GM19467 (cell line): ENCODE results near the gene RELA.

Experiments used
- ATAC-seq: cut with Tn5 transposase; IDR thresholded peaks from one replicate; pipeline ENCODE4 v1.9.1; 2021; ENCODE audit warnings: mild to moderate bottlenecking, moderate library complexity; ENCODE audit not compliant: unreplicated experiment

RELA gene

GRCh38 chr11:65634440-65634839 is 28.3 kb downstream of the RELA start:
- no peak for ATAC-seq

DNA sequence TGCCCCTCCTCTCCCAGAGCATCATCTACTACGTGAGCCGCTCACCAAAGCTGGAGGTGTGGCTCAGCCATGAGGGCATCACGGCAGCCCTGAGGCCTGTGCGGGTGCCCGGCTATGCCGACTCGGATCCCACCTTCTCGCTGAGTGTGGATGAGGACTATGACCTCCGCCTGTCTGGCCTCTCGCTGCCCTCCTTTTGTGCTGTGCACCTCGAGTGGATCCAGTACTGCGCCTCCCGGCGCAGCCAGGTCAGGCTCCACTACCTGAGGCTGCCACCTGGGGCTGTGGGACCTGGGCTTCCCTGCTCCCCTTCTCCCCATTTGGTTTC is 28.6 kb downstream of the RELA start:
- no peak for ATAC-seq

DNA sequence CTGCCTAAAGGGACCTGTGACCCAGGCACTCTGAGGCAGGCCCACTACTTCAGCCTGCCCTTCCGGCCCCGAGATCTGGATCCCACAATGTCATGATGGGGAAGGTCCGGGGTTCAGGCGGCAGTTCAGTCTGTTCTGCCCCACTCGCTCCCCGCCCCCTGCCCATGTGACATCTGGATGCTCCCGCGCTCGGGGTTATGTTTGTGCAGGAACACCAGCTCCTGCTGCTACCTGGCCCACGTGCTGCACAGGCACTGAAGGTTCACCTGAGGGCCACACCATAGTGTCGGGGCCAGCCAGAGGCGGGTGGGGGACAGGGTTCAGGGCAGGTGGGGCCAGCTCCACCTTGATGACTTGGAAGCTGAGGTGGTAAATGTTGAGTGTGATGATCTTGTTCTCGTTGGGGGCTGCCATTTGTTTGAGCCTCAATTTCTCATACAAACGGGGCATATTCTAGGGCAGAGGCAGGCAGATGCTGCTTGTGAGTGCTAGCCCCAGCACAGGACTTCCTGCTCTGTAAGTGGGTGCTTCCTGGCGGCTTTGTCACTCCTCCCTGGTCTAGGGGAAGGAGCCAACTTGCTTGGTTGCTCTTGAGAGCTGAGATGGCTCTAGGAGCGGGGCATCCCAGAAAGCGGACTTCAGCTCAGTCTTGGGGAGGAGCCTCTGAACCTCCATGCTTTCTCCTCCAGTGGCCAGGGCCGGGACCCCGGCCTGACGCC is 29.2 kb downstream of the RELA start:
- ATAC-seq, result no peak

- no peak for ATAC-seq
Observed at GRCh38 chr11:65630215-65630614, 32.5 kb downstream of the RELA start.

GRCh38 chr11:65629579-65629978 is 33.1 kb downstream of the RELA start:
- ATAC-seq, result no peak

DNA sequence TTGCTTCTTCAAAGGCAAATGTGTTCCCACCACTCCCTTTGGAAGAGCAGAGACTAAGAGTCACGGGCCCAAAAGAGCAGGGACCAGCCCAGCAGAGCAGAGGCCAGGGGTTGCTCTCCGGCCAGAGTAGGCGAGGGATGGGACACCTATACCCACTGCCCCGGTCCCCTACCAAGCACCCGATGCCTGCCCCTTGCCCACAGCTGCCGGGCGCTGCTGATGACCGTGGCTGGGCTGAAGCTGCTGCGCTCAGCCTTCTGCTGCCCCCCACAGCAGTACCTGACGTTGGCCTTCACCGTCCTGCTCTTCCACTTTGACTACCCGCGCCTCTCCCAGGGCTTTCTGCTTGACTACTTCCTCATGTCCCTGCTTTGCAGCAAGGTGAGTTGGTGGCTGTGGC is 35.5 kb downstream of the RELA start:
- ATAC-seq, result no peak

- ATAC-seq, result no peak
Observed at GRCh38 chr11:65625628-65626342, 36.9 kb downstream of the RELA start.

DNA sequence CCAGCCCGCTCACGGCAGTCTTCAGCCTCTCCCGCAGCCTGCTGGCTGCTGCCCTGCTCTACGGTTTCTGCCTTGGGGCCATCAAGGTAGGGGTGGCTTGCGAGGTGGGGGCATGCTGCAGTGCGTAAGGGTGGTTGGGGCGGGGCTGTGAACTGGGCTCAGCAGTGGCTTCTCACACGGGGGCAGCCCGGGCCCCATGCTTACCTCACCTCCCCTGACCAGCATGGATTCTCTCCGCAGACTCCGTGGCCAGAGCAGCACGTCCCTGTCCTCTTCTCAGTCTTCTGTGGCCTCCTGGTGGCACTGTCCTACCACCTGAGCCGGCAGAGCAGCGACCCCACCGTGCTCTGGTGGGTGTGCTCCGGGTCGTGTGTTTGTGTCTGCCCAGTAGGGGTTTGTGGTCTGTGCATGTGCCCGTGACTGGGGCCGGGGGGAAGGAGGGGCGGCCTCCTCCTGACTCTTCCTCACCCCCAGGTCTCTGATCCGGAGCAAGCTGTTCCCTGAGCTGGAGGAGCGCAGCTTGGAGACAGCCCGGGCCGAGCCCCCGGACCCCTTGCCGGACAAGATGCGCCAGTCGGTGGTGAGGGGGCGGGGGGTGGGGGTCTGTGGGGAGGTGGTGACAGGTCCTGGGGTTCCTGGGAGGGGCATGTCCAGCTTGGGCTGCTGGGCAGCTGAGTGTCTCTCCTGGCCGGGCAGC is 37.6 kb downstream of the RELA start:
- no peak for ATAC-seq

DNA sequence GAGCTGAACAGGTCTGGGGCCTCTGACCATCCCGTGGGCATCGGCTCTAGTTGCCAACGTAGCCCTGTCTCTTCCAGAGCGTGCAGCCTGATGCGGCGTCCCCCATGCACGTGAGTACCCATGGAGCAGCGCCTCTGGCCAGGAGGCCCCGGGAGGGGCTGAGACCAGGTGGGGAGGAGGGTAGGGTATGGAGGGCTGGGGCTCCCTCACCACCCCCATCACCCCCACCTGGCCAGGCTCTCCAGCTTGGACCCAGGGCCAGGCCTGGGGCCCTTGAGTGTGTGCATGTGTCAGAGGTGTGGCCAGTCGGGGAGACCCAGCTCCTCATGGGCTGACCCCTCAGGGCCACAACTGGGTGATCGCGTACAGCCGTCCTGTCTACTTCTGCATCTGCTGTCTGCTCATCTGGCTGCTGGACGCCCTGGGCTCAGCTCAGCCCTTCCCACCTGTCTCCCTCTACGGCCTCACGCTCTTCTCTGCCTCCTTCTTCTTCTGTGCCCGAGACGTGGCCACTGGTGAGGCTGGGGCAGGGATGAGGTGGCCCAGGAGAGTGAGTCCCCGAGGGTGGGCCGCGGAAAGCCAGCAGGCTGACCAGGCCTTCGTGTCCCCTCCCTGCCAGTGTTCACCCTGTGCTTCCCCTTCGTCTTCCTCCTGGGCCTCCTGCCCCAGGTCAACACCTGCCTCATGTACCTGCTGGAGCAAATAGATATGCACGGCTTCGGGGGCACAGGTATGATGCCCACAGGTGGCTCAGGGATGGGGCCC is 38.7 kb downstream of the RELA start:
- no peak for ATAC-seq

GRCh38 chr11:65623177-65623576 is 39.5 kb downstream of the RELA start:
- no peak for ATAC-seq

- ATAC-seq, result no peak
Observed at GRCh38 chr11:65622011-65622410, 40.7 kb downstream of the RELA start.

- no peak for ATAC-seq
Observed at GRCh38 chr11:65621460-65621859, 41.3 kb downstream of the RELA start.

DNA sequence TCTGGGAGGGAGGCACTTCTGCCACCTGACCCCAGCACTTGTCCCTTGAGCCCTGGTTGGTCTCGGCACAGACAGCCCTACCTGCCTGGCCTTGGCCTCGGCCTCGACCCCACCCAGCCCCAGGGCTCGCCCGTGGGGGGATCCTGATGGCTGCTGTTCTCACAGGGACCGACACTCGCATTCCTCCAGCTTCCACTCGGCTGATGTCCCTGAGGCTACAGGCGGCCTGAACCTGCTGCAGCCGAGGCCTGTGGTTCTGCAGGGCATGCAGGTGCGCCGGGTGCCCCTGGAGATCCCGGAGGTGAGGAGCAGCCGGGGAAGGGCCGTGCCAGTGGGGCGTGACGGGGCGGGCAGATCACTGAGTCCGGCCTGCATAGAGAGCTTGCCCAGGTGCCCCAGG is 42.0 kb downstream of the RELA start:
- no peak for ATAC-seq

GRCh38 chr11:65619281-65619928 is 43.3 kb downstream of the RELA start:
- ATAC-seq, result no peak

DNA sequence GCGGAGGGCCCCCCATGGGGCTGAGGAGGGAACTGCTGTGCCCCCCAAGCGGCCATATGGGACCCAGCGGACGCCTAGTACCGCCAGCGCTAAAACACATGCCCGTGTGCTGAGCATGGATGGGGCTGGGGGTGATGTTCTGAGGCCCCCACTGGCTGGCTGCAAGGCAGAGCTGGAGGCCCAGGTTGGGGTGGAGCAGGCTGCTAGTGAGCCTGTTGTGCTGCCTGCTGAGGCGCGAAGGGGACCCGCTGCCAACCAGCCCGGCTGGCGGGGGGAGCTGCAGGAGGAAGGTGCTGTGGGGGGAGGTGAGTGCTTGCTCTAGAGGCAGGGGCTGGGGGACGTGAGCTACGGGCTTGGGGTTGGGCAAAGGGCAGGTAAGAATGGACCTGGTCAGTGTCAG is 44.0 kb downstream of the RELA start:
- ATAC-seq, result no peak

- no peak for ATAC-seq
Observed at GRCh38 chr11:65617990-65618751, 44.5 kb downstream of the RELA start.

DNA sequence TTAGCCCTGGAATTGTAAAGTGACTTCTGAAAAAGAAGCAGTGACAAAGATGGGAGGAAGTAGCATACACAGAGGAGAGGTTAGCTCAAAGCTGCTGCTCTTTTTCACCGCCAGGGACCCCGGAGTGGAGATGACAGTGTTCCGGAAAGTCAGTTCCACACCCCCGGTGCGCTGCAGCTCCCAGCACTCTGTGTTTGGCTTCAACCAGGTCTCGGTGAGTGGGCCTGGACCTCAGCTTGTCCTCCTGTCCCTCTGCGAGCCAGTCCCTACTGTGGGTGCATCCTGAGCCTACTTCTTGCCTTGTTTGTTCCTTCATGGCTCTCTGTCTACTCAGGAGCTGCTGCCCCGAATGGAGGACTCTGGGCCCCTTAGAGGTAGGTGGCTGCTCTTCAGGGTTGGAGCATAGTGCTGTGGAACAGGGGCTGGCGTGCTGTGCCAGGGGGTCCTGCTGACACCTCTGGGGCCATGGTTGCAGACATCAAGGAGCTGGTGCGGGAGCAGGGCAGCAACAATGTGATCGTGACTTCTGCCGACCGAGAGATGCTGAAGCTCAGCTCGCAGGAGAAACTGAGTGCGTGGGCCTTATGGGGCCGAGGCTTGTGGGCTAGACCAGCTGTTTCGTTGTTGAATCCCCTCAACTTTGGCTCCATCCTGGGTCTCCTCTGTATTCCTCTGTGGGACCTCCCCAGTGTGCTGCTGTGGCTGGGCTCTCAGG is 45.4 kb downstream of the RELA start:
- ATAC-seq, result no peak

- ATAC-seq, result no peak
Observed at GRCh38 chr11:65616575-65617001, 46.1 kb downstream of the RELA start.

GRCh38 chr11:65615950-65616574 is 46.7 kb downstream of the RELA start:
- peak; percentile 0 for ATAC-seq
